Gastrocnemius medialis (tissue), 4 donors: ENCODE data around the gene USH1C. TPM values are rescaled to one million over a fixed set of nuclear protein-coding genes. Genes with fewer than 3 reads are reported as not detected.

Experiments
- ATAC-seq, 2 donors: fragments of 150-250 bp; one replicate each; pipeline ENCODE4 v1.9.1; 2016
- DNase-seq, 2 donors: peaks; one replicate each; pipeline ENCODE4 v3.0.0-alpha.2; 2019
- H3K27ac ChIP-seq, 4 donors: fragments of 200-600 bp; sonication (generic); 1 replicate in 1 of 4; 2 replicates in 3 of 4; pipeline ENCODE4 v1.5.1; 2016 to 2018; ENCODE audit warnings: mild to moderate bottlenecking in 2 of 4, moderate library complexity in 1 of 4
- H3K27me3 ChIP-seq, 3 donors: fragments of 200-600 bp; sonication (generic) in 2 of 3; 1 replicate in 1 of 3; 2 replicates in 2 of 3; pipeline versions ENCODE4 v1.5.1 to v1.6.0; 2016 to 2019; ENCODE audit warnings: mild to moderate bottlenecking in 1 of 3, moderate library complexity in 1 of 3
- H3K36me3 ChIP-seq, 2 donors: fragments of 200-600 bp; sonication (generic) in 1 of 2; one replicate each; pipeline ENCODE4 v1.5.1; 2017 to 2018
- H3K4me1 ChIP-seq, 2 donors: fragments of 200-600 bp; sonication (generic) in 1 of 2; one replicate each; pipeline ENCODE4 v1.5.1; 2016 to 2017; ENCODE audit warnings: mild to moderate bottlenecking in 2 of 2
- H3K4me3 ChIP-seq, 4 donors: fragments of 200-600 bp; sonication (generic) in 3 of 4; 1 replicate in 1 of 4; 2 replicates in 3 of 4; pipeline ENCODE4 v1.5.1; 2016 to 2019; ENCODE audit warnings: mild to moderate bottlenecking in 2 of 4
- H3K9me3 ChIP-seq, 3 donors: fragments of 200-600 bp; sonication (generic) in 2 of 3; 1 replicate in 1 of 3; 2 replicates in 2 of 3; pipeline ENCODE4 v1.5.1; 2016 to 2019
- CTCF ChIP-seq, 5 experiments: fragments of 450-650 bp in 3 of 5; fragments of 200-600 bp in 2 of 5; sonication (generic) in 2 of 5; IDR thresholded peaks in 4 of 5; conservative IDR thresholded peaks in 1 of 5; 1 replicate in 4 of 5; 2 replicates in 1 of 5; pipeline ENCODE4 v1.5.1; 2016 to 2019; ENCODE audit warnings: antibody characterized with exemption in 5 of 5, mild to moderate bottlenecking in 3 of 5, moderate library complexity in 3 of 5
- POLR2A ChIP-seq, 2 donors: fragments of 450-650 bp; IDR thresholded peaks; one replicate each; pipeline ENCODE4 v1.6.1; 2017; ENCODE audit warnings: antibody characterized with exemption in 2 of 2, mild to moderate bottlenecking in 2 of 2, moderate library complexity in 2 of 2
- in situ Hi-C, 4 donors: fragments of 200-750 bp; cut with MboI; loops; one replicate each; pipeline versions ENCODE4 v1.15.0 to v1.8.0; 2017; ENCODE audit warnings: low sequenced_read_pairs in 4 of 4
- intact Hi-C: fragments of 100-400 bp; cut with DNase I; formaldehyde crosslinking; loops from one replicate; pipeline ENCODE4 v1.15.1; 2023; ENCODE audit warnings: low total_unique reads
- total RNA-seq, 4 donors: library from RNA; depleted of rRNA; stranded (reverse); fragments of >200 nt; gene quantifications; one replicate each; pipeline versions ENCODE4 v1.1.0 to v1.2.3, GENCODE V29; 2016

The USH1C gene
- total RNA-seq, 4 donors from 2014 or later: 0.78 TPM; not detected in 3

DNA sequence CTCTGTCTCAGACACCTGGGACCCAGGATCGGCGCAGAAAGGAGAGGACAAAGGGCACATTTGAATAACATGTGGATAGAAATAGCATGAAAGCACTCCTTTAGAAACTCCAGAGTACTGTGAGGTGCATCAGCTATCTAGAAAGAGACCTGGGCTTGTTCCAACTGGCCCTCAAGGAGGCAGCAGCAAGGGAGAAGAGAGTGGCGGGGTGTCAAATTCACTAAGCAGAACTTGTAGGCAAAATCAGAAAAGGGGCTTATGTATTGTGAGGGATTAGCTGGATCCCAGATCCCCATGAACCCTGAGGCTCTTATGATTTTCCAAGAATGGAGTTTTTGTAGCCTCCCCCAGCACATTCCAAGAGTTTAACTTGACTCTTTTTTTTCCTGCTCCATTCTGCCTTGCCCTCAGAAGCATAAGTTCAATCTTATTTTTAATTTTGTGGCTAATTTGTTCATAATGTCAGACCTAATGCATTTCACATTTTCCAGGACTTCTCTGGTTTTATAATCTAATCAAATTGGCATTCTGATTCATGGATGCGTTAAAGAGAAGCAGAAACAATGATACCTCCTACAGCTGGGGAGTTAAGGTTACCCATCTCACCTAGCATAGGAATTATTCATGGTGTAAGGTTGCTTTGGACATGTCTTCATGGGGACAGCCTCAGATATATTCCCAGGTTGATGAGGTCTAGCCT, 33.6 kb downstream of the USH1C start:
- intact Hi-C loops (no loop called here), in situ Hi-C loops (loop anchor here in 2 of 4 donors (25.0 kb wide), 1 partner anchor 273 kb away; no protein-coding TSS in a partner anchor)
- DNase-seq (no peak), ATAC-seq (no peak)
- TF ChIP-seq CTCF (IDR thresholded peaks at IDR 0.05 in 4 of 5, conservative IDR thresholded peaks at IDR 0.05 in 1 of 5) (no peak), POLR2A (IDR thresholded peaks at IDR 0.05) (no peak)
- no peaks in the 10 kb centered on the region for H3K36me3 ChIP-seq
- peaks cover 11 to 12% of the 10 kb centered on the region in 2 donors for H3K4me1 ChIP-seq
- no peak overlapping the region for H3K4me3 ChIP-seq
- H3K27ac ChIP-seq: no peak overlapping the region
- no peaks in the 10 kb centered on the region for H3K9me3 ChIP-seq
- H3K27me3 ChIP-seq: no peaks in the 10 kb centered on the region

DNA sequence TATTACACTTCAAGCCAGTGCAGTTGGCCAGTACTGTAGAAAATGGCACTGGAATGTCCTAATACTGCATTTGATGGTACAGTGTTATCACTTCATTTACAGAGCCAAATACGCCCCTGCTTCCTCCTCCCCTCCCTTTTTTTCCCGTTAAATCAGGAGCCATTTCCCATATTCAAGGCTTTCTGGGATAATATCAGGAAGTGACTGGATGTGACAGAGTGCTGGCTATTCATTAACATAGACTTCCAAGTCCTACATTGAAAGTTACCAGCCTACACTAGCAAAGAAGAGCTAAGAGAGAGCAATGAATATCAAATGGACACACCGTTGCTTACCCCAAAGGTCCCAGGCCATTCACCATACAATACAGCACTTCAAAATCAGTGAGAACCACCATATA, 35.4 kb downstream of the USH1C start:
- no peak for ATAC-seq

GRCh38 chr11:17508306-17508705, 35.9 kb downstream of the USH1C start:
- no peak for DNase-seq
- H3K36me3 ChIP-seq: no peaks in the 10 kb centered on the region
- H3K4me1 ChIP-seq: peaks cover 20 to 24% of the 10 kb centered on the region in 2 donors
- in situ Hi-C loops: loop anchor here in 2 of 4 donors (5.0 to 25.0 kb wide), 2 partner anchors 126 to 271 kb away; no protein-coding TSS in a partner anchor
- no peak overlapping the region for H3K4me3 ChIP-seq
- no peaks in the 10 kb centered on the region for H3K9me3 ChIP-seq
- peak in 1 of 2 donors; percentile 31 for ATAC-seq
- no peaks in the 10 kb centered on the region for H3K27me3 ChIP-seq
- TF ChIP-seq POLR2A (IDR thresholded peaks at IDR 0.05): no peak
- no peak for TF ChIP-seq CTCF (IDR thresholded peaks at IDR 0.05 in 4 of 5, conservative IDR thresholded peaks at IDR 0.05 in 1 of 5)
- intact Hi-C loops: no loop called here
- H3K27ac ChIP-seq: no peak overlapping the region

More for the DNA sequence above, 35.4 kb downstream of the USH1C start:
- in situ Hi-C loops (loop anchor here in 2 of 4 donors (5.0 to 25.0 kb wide), 2 partner anchors 126 to 271 kb away; no protein-coding TSS in a partner anchor), intact Hi-C loops (no loop called here)
- no peak for DNase-seq
- peaks cover 20 to 24% of the 10 kb centered on the region in 2 donors for H3K4me1 ChIP-seq
- H3K4me3 ChIP-seq: no peak overlapping the region
- TF ChIP-seq CTCF (IDR thresholded peaks at IDR 0.05 in 4 of 5, conservative IDR thresholded peaks at IDR 0.05 in 1 of 5) (no peak), POLR2A (IDR thresholded peaks at IDR 0.05) (no peak)
- no peaks in the 10 kb centered on the region for H3K9me3 ChIP-seq
- H3K27ac ChIP-seq: no peak overlapping the region
- H3K36me3 ChIP-seq: no peaks in the 10 kb centered on the region
- H3K27me3 ChIP-seq: no peaks in the 10 kb centered on the region

DNA sequence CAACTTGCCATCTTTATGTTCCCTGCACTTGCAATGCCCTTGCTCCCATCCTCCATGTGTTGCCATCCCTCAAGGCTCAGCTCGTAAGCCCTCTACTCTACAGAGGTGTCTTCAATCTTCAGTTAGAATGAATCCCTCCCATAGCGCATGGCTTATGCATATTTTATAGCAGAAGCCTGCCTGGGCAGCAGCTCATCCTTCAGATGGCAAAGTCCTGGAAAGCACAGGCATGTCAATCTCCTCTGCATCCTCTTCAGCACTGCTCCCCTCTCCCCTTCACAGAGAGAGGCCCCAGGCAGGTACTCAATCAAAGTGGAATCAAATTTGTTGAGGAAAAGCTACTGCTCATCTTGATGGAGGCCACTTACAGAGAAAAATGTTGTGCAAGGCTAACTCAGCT, 36.4 kb downstream of the USH1C start:
- in situ Hi-C loops (loop anchor here in 2 of 4 donors (5.0 to 25.0 kb wide), 2 partner anchors 125 to 270 kb away; no protein-coding TSS in a partner anchor), intact Hi-C loops (no loop called here)
- H3K36me3 ChIP-seq: no peaks in the 10 kb centered on the region
- DNase-seq (no peak), ATAC-seq (no peak)
- TF ChIP-seq POLR2A (IDR thresholded peaks at IDR 0.05): no peak
- H3K9me3 ChIP-seq: no peaks in the 10 kb centered on the region
- no peak overlapping the region for H3K4me3 ChIP-seq
- H3K27ac ChIP-seq: no peak overlapping the region
- H3K27me3 ChIP-seq: no peaks in the 10 kb centered on the region
- H3K4me1 ChIP-seq: peaks cover 20 to 24% of the 10 kb centered on the region in 2 donors

DNA sequence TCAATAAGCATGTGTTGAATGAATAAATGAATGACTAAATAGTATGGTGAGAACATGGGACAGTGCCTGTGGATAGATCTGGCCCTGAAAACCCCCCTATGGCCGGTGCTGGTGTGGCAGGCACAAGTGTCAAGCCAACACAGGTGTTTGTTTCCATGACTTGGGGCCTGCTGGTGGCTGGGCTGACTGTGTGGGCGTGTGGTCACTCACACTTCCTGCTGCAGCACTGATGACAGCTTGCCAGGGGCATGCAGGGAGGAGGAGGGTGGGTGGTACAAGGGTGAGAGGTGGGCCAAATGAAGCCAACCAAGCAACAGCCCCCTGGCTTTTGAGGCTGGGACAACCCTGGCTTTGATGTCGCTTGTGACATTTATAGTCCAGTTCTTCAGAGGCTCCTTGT, 37.3 kb downstream of the USH1C start:
- Histone ChIP-seq H3K27ac (no peak overlapping the region), H3K9me3 (no peaks in the 10 kb centered on the region), H3K4me1 (peaks cover 20 to 24% of the 10 kb centered on the region in 2 donors), H3K36me3 (no peaks in the 10 kb centered on the region), H3K4me3 (no peak overlapping the region), H3K27me3 (no peaks in the 10 kb centered on the region)
- in situ Hi-C loops (loop anchor here in 2 of 4 donors (5.0 to 25.0 kb wide), 2 partner anchors 125 to 270 kb away; no protein-coding TSS in a partner anchor), intact Hi-C loops (no loop called here)
- DNase-seq: no peak
- no peak for ATAC-seq
- TF ChIP-seq CTCF (IDR thresholded peaks at IDR 0.05 in 4 of 5, conservative IDR thresholded peaks at IDR 0.05 in 1 of 5) (no peak), POLR2A (IDR thresholded peaks at IDR 0.05) (no peak)
